ENCODE results near the gene FBXL7.

Gene FBXL7

GRCh38 chr5:15499528-15500324, at the start of gene FBXL7:
TSS of gene FBXL7 (plus strand) at chr5:15500180.
- no peak for DNase-seq (ENCODE audit: low read depth in 2 of 2)

GRCh38 chr5:15450473-15450872, 49.5 kb upstream of the FBXL7 start:
- no peak for DNase-seq (ENCODE audit: low read depth in 2 of 2)

DNA sequence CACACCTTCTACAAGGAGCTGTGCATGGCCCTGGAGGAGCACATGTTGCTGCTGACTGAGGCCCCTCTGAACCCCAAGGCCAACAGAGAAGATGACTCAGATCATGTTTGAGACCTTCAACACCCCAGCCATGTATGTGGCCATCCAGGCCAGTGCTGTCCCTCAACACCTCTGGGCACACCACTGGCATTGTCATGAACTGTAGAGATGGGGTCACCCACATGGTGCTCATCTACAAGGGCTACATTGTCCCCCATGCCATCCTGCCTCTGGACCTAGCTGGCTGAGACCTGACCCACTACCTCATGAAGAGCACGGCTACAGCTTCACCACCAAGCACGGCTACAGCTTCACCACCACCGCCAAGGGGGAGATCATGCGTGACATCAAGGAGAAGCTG, 49.0 kb upstream of the FBXL7 start:
- no peak for DNase-seq (ENCODE audit: low read depth in 2 of 2)

DNA sequence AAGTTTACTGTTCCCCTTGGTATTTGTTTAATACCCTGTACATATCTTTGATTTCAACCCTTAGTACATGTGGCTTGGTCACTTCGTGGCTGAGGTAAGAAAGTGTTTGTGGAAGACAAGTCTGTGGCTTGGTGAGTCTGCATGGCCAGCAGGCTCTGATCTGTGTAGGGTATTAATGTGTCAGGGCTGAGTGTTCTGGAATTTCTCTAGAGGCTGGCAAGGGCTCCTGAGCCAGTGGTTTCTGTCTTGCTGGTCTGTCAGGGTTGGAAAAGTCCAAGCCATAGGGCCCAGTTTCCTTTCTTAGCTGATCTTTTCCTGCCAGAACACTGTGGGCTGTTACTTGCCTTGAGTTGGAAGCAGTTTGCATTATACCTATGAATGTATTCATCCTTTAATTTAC, 48.0 kb upstream of the FBXL7 start:
- no peak for DNase-seq (ENCODE audit: low read depth in 2 of 2)

GRCh38 chr5:15452781-15453180, 47.2 kb upstream of the FBXL7 start:
- DNase-seq (ENCODE audit: low read depth in 2 of 2) = no peak

DNA sequence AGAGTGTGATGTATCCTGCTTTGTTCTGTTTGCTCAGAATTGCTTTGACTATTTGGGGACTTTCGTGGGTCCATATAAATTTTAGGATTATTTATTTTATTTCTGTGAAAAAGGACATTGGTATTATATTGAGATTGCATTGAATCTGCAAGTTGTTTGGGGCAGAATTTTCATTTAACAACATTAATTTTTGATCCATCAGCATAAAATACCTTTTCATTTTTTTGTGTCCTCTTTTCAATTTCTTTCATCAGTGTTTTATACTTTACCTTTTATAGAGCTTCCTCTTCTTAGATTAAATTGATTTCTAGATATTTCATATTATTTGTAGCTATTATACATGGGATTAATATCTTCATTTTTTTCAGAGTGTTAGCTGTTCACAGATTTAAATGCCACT, 40.8 kb upstream of the FBXL7 start:
- no peak for DNase-seq (ENCODE audit: low read depth in 2 of 2)

DNA sequence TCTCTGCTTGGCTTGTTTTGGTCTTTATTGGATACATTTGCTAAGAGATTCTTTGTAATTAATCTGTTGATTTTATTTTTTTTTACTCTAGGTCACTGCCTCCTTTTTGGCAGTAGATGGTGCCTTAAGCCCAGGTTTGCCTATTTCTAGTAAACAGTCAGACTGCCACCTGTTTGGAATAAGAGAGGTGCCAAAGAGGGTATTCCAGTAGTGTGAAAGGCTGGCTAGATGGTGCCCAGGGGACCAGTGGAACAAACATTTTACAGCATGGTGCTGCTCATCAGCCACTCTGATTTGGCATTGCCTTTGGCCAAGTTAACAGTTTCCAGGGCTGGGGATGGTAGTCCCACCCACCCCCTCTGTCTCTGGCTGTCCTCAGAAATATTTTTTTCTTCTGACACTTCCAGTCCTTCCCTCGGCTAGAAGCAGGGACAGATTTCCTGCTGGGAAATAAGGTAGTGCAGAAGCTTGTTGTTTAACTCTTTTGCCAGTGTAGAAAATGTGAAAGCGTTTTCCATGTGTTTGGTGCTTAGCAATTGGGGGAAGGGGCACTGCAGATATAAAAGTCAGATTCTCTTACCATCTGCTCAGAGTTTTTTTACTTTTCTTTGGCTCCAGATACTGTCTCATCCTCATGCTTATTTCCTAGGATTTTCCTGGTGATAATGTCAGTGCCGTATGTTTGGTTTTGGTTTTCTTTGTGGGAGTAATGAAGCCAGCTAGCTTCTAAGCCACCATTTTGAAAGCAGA, 36.6 kb upstream of the FBXL7 start:
- DNase-seq (ENCODE audit: low read depth in 2 of 2) = no peak

DNA sequence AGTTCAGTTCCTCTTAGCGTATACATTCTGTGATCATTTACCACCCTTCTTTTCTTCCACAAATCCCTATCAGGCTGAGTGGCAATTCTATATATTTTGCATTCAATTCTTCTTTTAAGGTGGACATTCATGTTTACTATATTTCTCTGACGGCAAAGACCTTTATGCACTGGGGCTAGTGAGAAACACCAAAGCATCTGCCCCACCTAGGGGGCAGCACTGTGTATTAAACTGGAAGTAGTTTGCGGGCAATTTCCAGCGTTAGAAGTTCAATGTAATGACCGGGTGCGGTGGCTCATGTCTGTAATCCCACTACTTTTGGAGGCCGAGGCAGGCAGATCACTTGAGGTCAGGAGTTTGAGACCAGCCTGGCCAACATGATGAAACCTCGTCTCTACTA, 27.9 kb upstream of the FBXL7 start:
- no peak for DNase-seq (ENCODE audit: low read depth in 2 of 2)

- DNase-seq (ENCODE audit: low read depth in 2 of 2) = no peak
Observed at GRCh38 chr5:15474143-15474719, 25.7 kb upstream of the FBXL7 start.

- DNase-seq (ENCODE audit: low read depth in 2 of 2) = no peak
Observed at GRCh38 chr5:15475367-15475766, 24.6 kb upstream of the FBXL7 start.

DNA sequence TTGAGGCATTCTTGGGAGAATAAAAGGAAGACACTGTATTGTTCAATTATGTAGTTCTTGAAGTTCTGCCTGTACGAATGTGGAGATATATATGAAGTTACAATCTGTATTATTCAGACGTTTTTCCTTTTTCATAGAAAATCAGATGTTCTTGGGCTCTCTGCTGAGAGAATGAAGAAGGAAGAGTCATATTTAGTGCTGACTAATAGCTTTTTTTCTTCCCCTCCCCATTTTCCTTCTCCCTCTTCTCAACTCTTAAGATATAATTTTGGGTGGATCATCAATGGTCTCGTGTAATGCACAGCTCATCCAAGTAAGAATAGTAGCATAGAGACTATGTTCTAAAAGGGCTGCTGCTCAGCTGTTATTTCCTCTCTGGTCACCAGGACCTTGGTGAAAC, 23.0 kb upstream of the FBXL7 start:
- no peak for DNase-seq (ENCODE audit: low read depth in 2 of 2)

DNA sequence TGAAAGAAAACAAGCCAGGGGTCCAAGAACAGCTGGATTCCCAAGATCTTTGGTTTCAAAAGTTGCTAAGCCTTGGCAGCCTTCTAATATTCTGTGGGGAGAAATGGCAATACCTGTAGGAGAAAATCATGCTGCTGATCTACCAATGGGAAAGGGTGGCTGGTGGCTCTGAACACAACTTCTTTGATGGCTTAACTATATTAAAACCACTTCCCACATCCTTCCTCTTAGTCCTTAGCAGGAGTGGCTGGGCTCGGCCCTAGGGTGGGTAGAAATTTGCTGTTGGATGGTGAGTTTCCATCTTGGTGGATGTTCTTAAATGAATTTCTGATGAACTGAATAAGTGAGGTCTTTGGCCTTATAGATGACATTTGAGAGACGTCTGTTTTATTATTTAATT, 19.5 kb upstream of the FBXL7 start:
- DNase-seq (ENCODE audit: low read depth in 2 of 2) = no peak

DNA sequence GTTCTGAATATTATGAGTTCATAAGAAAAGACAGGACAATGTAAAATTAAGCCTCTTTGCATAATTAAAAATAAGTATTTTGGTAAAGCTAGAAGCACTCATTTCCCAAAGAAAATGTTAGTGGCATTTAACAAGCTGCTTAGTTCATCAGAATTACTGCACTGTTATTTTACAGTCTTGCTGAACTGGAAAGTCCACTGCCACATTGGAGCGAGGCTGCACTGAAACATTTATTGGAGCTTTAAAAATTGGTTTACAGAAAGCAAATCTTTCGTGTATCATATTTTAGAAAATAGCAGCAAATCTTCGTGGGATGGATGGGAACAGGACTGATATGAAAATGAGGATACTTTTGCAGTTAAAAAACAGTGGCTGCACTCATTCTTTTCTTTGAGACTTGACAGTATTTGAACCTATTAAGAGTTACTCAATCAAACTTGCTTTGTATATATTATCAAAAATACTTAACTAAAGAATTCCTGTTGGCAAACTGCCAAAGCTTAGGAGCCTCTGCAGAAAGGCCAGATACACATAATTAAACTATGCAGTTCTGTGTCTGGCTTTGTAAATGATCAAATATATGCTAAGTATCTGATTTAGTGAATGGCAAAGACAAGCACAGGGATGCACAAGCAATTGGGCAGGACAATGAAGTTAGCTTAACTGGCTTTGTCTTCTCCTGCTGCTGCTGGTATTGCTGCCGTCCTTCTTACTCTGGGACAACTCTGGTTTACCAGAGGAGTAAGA, 16.5 kb upstream of the FBXL7 start:
- DNase-seq (ENCODE audit: low read depth in 2 of 2) = no peak

DNA sequence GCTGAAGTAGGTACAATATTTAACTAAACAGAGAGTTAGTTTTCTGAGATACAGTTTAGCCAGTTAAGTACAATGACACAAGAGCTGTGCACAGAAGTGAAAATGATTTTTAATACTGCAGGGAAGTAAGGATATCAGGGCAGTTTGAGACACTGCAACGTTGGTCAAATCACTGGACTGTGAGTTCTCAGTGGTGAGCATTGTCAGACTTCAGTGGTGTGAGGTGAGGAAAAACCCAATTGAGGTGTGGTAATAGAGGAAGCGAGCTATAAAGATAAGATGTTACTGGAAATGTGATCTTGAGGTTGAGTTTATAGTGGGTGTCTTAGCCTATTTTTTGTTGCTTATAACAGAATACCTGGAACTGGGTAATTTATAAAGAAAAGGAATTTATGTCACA, 12.8 kb upstream of the FBXL7 start:
- no peak for DNase-seq (ENCODE audit: low read depth in 2 of 2)

DNA sequence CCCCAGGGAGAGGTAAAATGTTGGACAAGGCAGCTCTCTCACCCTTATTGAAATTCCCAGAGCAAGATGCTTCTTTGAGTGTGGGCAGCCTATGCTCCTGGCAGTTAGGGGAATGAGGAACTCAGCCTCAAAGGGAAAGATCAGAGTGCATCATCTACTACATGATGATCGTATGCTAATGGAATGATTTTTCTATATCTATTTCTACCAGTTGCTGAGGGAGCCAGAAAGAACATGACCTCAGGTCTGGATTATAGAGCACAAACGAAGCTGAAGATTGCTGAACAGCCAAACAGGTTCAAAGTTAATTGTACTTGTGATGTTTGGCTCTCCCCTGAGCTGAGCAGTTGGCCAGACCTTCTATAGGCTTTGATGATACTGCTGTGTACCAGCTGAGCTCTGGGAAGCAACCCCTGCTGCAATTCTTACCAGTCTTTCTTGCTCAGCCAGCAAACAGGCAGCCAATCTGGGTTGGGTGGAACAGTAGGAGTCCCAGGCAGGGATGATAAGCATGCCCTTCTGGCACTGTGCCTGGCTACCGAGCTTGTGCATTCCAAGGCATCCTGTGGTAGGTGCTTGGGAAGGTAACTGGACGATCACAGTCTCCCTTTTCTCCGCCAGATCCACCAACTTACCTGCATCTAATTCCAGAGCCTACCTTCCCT, 10.3 kb upstream of the FBXL7 start:
- DNase-seq (ENCODE audit: low read depth in 2 of 2) = no peak

GRCh38 chr5:15492545-15492944, 7.4 kb upstream of the FBXL7 start:
- no peak for DNase-seq (ENCODE audit: low read depth in 2 of 2)

DNA sequence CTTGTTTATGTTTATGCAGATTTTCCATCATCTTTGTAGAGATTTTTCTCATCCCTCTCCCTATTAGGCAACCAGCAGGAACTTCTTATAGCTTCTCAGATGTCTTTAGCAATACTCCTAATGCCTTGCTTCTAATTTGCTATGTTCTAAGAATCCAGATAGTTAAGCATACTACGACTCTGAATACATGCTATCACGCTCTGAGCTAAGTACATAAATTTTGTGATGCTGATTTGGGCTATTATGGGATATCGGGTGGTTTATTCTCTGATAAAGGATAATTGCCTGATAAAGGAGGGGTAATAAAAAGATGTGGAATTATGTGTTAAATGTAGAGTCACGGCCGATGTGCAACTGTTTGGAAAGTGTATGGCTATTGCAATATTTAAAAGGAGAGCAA, 6.5 kb upstream of the FBXL7 start:
- DNase-seq (ENCODE audit: low read depth in 2 of 2) = no peak

GRCh38 chr5:15495026-15495425, 5.0 kb upstream of the FBXL7 start:
- DNase-seq (ENCODE audit: low read depth in 2 of 2) = no peak

DNA sequence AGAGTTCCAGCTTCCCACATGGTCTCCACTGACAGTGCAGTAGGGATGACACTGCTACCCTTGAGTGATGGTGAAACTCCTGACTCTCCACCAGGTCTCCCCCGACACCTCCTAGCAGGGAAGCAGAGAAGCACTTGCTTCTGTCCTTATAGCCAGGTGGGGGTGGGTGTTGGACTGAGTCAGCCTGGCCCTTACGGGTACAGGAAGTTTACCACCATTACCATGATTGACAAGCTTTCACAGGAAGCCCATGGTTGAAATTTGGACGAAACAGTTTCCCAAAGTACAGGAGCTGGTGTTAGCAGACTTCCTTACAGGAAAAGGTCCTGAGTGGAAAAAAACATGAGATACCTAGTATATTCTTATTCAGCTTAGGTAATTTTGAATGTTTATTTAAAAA, 3.1 kb upstream of the FBXL7 start:
- no peak for DNase-seq (ENCODE audit: low read depth in 2 of 2)

- no peak for DNase-seq (ENCODE audit: low read depth in 2 of 2)
Observed at GRCh38 chr5:15500325-15501001, 483 bp downstream of the FBXL7 start.

GRCh38 chr5:15501091-15501791, 1.3 kb downstream of the FBXL7 start:
- DNase-seq (ENCODE audit: low read depth in 2 of 2) = no peak
